ENCODE measurements around the gene BAIAP2L1.

DNA sequence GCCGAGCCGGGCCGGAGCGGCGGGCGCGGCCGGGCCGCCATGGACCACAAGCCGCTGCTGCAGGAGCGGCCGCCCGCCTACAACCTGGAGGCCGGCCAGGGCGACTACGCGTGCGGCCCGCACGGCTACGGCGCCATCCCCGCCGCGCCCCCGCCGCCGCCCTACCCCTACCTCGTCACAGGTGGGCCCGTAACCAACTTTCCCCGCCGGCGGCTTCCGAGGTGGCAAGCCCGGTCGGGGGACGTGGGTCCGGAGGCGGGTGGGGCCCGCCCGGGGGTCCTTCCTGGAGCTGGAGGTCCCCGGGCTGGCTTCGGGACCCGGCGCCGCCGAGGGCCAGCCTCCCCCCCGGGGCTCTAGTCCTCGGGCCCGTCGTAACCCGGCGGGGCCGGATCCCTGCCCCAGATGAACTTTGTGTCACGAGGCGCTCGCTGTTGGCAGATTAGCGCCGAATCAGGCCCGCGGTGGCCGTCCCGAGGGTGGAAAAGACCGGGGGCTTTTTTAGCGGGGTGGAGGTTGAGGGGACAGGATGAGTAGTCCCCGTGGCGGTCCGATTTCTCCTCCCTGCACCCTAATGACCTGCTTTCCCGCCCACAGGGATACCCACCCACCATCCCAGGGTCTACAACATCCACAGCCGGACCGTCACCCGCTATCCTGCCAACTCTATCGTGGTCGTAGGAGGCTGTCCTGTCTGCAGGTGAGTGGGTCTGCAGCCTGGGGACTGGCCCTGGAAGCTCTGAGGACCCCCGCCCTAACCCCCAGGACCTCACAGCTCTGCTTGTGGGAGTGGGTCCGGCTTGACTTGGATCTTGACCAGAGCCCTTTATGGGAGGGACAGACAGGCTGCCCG is 118.9 kb downstream of the BAIAP2L1 start:
- TF ChIP-seq GATA3 (IDR thresholded peaks at IDR 0.05; ENCODE audit: low read depth, low read length) (no peak), GATA2 (IDR thresholded peaks at IDR 0.05; ENCODE audit: low read depth, low read length) (no peak)
